GM23248 (cell line): ENCODE results near the gene MOV10L1. TPM values are rescaled to one million over a fixed set of nuclear protein-coding genes. Genes with fewer than 3 reads are reported as not detected.

ENCODE experiments used
- DNase-seq: peaks from one replicate; pipeline ENCODE4 v3.0.0-alpha.2; 2015
- H2AFZ ChIP-seq: fragments of 200-600 bp; sonication (generic); 2 replicates; pipeline ENCODE4 v1.6.1; 2016; ENCODE audit warnings: antibody characterized with exemption
- H3F3A ChIP-seq: fragments of 200-600 bp; sonication (generic); 2 replicates; pipeline ENCODE4 v1.6.1; 2016; ENCODE audit warnings: mild to moderate bottlenecking, antibody characterized with exemption, mixed run types; ENCODE audit not compliant: insufficient read depth
- H3K27ac ChIP-seq: fragments of 200-600 bp; sonication (generic); 2 replicates; pipeline ENCODE4 v1.5.1; 2016; ENCODE audit warnings: mild to moderate bottlenecking
- H3K27me3 ChIP-seq: fragments of 200-600 bp; sonication (generic); replicated peaks from 2 replicates; pipeline ENCODE4 v1.6.1; 2016; ENCODE audit warnings: mild to moderate bottlenecking; ENCODE audit not compliant: insufficient read depth
- H3K36me3 ChIP-seq: fragments of 200-600 bp; sonication (generic); 2 replicates; pipeline ENCODE4 v1.6.1; 2016; ENCODE audit warnings: low read depth, mild to moderate bottlenecking
- H3K4me1 ChIP-seq: fragments of 200-600 bp; sonication (generic); 2 replicates; pipeline ENCODE4 v1.6.1; 2016; ENCODE audit warnings: mild to moderate bottlenecking; ENCODE audit not compliant: insufficient read depth
- H3K4me2 ChIP-seq: fragments of 200-600 bp; sonication (generic); one replicate; pipeline ENCODE4 v1.6.1; 2016; ENCODE audit warnings: mild to moderate bottlenecking; ENCODE audit not compliant: unreplicated experiment
- H3K4me3 ChIP-seq: fragments of 200-600 bp; sonication (generic); 2 replicates; pipeline ENCODE4 v1.5.1; 2016; ENCODE audit warnings: mild to moderate bottlenecking
- H3K79me2 ChIP-seq: fragments of 200-600 bp; sonication (generic); 2 replicates; pipeline ENCODE4 v1.6.1; 2016; ENCODE audit warnings: mild to moderate bottlenecking; ENCODE audit not compliant: insufficient read depth
- H3K9ac ChIP-seq: fragments of 200-600 bp; sonication (generic); 2 replicates; pipeline ENCODE4 v1.6.1; 2016; ENCODE audit warnings: mild to moderate bottlenecking
- H3K9me2 ChIP-seq: fragments of 200-600 bp; sonication (generic); 2 replicates; pipeline ENCODE4 v1.6.1; 2016; ENCODE audit warnings: mixed run types, mild to moderate bottlenecking, moderate library complexity; ENCODE audit not compliant: insufficient read depth
- H3K9me3 ChIP-seq: fragments of 200-600 bp; sonication (generic); one replicate; pipeline ENCODE4 v1.6.1; 2017; ENCODE audit warnings: low read depth
- H4K20me1 ChIP-seq: fragments of 200-600 bp; sonication (generic); 2 replicates; pipeline ENCODE4 v1.6.0; 2016; ENCODE audit not compliant: insufficient read depth
- EZH2 ChIP-seq: fragments of 200-600 bp; sonication (generic); IDR thresholded peaks from 2 replicates; pipeline ENCODE4 v1.6.1; 2018; ENCODE audit warnings: antibody characterized with exemption, mild to moderate bottlenecking; ENCODE audit not compliant: insufficient read depth, poor library complexity, severe bottlenecking
- EZH2phosphoT487 ChIP-seq: fragments of 200-600 bp; sonication (generic); IDR thresholded peaks from 2 replicates; pipeline ENCODE4 v1.6.1; 2018; ENCODE audit warnings: antibody characterized with exemption, moderate library complexity, mild to moderate bottlenecking, low read depth; ENCODE audit not compliant: insufficient read depth
- WGBS, 2 experiments: methylation state at CpG; one replicate each; pipeline ENCODE4 v1.1.6; 2015 to 2017; ENCODE audit warnings: low lambda C conversion rate in 2 of 2, low coverage in 1 of 2; ENCODE audit errors: missing lambda C conversion rate in 2 of 2; 5-methylcytosine and 5-hydroxymethylcytosine counted together
- in situ Hi-C: fragments of 300-500 bp; cut with MboI; formaldehyde crosslinking; loops from 2 replicates; pipeline ENCODE4 v1.15.0; 2020
- polyA plus RNA-seq: library from polyadenylated mRNA; unstranded; fragments of >200 nt; fragmentation: Nextera tagmentation; extraction: Ambion mirVana; gene quantifications from 2 replicates; pipeline ENCODE4 v1.2.1, GENCODE V29; 2016
- total RNA-seq: library from RNA; depleted of rRNA; stranded (reverse); fragments of >200 nt; shearing (Covaris generic); gene quantifications from 2 replicates; pipeline ENCODE4 v1.2.3, GENCODE V29; 2014

The MOV10L1 gene
- total and polyA plus RNA-seq, 2 experiments from 2014 or later, result not detected

DNA sequence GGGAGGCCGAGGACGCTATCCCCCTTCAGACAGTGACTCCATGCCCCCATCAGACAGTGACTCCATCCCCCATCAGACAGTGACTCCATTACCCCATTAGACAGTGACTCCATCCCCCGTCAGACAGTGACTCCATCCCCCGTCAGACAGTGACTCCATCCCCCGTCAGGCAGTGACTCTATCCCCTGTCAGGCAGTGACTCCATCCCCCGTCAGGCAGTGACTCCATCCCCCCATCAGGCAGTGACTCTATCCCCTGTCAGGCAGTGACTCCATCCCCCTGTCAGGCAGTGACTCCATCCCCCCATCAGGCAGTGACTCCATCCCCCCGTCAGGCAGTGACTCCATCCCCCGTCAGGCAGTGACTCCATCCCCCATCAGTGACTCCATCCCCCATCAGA, 22.6 kb upstream of the MOV10L1 start:
- H3K4me1 ChIP-seq, result no peaks in the 10 kb centered on the region

DNA sequence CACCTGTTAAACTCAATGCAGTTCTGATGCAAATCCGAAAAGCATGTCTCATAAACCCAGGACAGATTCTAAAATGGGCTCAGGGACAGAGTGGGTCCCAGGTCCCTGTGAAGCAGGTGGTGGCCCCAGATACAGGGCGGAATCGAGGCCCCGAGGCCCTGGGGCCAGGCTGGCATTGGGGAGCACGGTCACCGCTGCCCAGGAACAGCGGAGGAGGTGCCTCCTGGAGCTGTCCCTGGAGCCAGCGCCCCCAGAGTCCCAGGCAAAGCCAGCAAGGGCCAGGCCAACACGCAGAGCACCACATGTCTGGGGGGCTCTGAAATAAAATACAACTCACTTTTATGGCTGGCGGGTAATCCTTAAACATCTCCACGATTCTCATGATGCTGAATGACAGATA, 21.7 kb upstream of the MOV10L1 start:
- in situ Hi-C loops, result no loop called here
- Histone ChIP-seq H3K9ac (no peak overlapping the region), H4K20me1 (no peaks in the 10 kb centered on the region), H3K9me2 (no peaks in the 10 kb centered on the region), H3K9me3 (no peaks in the 10 kb centered on the region), H3K4me2 (no peak overlapping the region), H3K4me3 (no peak overlapping the region), H3K79me2 (no peaks in the 10 kb centered on the region), H3K27ac (no peak overlapping the region), H2AFZ (no peak overlapping the region), H3K4me1 (no peaks in the 10 kb centered on the region), H3K36me3 (no peaks in the 10 kb centered on the region), H3F3A (no peaks in the 10 kb centered on the region), H3K27me3 (no peaks in the 10 kb centered on the region)
- TF ChIP-seq EZH2phosphoT487 (no peak), EZH2 (no peak)
- 76 to 77% methylated on average over 11 of the region's 11 CpGs for WGBS, 2 experiments
- no peak for DNase-seq

More for the DNA sequence above, 22.6 kb upstream of the MOV10L1 start:
- Histone ChIP-seq H3K4me2 (no peak overlapping the region), H3K27ac (no peak overlapping the region), H3K4me3 (no peak overlapping the region), H3K9ac (no peak overlapping the region), H4K20me1 (no peaks in the 10 kb centered on the region), H3K79me2 (no peaks in the 10 kb centered on the region), H2AFZ (no peak overlapping the region), H3K36me3 (no peaks in the 10 kb centered on the region), H3K9me3 (no peaks in the 10 kb centered on the region), H3F3A (no peaks in the 10 kb centered on the region), H3K27me3 (no peaks in the 10 kb centered on the region), H3K9me2 (no peaks in the 10 kb centered on the region)
- WGBS, 2 experiments, result 41 to 61% methylated on average over 2 to 8 of the region's 8 CpGs
- DNase-seq, result no peak
- in situ Hi-C loops, result no loop called here
- no peak for TF ChIP-seq EZH2
- no peak for TF ChIP-seq EZH2phosphoT487

DNA sequence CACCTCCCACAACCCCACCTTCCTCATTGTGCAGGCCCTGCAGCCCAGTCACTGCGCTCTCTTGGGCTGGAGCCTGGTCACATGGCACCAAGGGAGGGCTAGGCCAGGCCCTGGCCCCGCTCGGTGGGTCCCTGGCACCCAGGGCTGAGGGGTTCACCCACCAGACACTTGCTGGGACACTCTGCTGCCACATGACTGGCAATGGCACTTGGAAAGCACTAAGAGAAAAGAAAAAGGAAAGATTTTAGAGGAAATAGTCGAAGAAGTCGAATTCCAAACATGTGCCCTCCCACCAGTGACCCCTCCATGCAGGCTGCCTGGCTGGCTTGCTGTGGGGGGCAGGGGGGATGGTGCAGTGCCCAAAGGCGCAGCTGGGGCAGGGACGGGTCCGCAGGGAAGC, 19.4 kb upstream of the MOV10L1 start:
- no peak overlapping the region for H3K4me3 ChIP-seq
- no peak overlapping the region for H3K4me2 ChIP-seq
- H3K9me3 ChIP-seq, result no peaks in the 10 kb centered on the region
- no peak overlapping the region for H3K9ac ChIP-seq
- no peak overlapping the region for H3K27ac ChIP-seq
- no peaks in the 10 kb centered on the region for H3K27me3 ChIP-seq
- H3F3A ChIP-seq, result no peaks in the 10 kb centered on the region
- no peaks in the 10 kb centered on the region for H3K9me2 ChIP-seq
- H4K20me1 ChIP-seq, result no peaks in the 10 kb centered on the region
- in situ Hi-C loops, result no loop called here
- H2AFZ ChIP-seq, result no peak overlapping the region
- no peaks in the 10 kb centered on the region for H3K4me1 ChIP-seq
- DNase-seq, result no peak
- TF ChIP-seq EZH2phosphoT487 (no peak), EZH2 (no peak)
- no peaks in the 10 kb centered on the region for H3K79me2 ChIP-seq
- no peaks in the 10 kb centered on the region for H3K36me3 ChIP-seq
- 36 to 48% methylated on average over 8 of the region's 8 CpGs for WGBS, 2 experiments

- WGBS, 2 experiments, result 68 to 72% methylated on average over 13 to 14 of the region's 14 CpGs
- Histone ChIP-seq H4K20me1 (no peaks in the 10 kb centered on the region), H3K9ac (no peak overlapping the region), H3K36me3 (no peaks in the 10 kb centered on the region), H2AFZ (no peak overlapping the region), H3K27me3 (no peaks in the 10 kb centered on the region), H3F3A (no peaks in the 10 kb centered on the region), H3K9me2 (no peaks in the 10 kb centered on the region), H3K4me2 (no peak overlapping the region), H3K27ac (no peak overlapping the region), H3K79me2 (no peaks in the 10 kb centered on the region), H3K4me1 (no peaks in the 10 kb centered on the region), H3K9me3 (no peaks in the 10 kb centered on the region), H3K4me3 (no peak overlapping the region)
- in situ Hi-C loops, result no loop called here
- TF ChIP-seq EZH2, result no peak
- TF ChIP-seq EZH2phosphoT487, result no peak
- DNase-seq, result no peak
These were observed 18.2 kb upstream of the MOV10L1 start for GRCh38 chr22:50071432-50072166.

GRCh38 chr22:50072167-50072555, 17.6 kb upstream of the MOV10L1 start:
- Histone ChIP-seq H3K9ac (no peak overlapping the region), H3K27ac (no peak overlapping the region), H3K9me2 (no peaks in the 10 kb centered on the region), H2AFZ (no peak overlapping the region), H3K4me1 (no peaks in the 10 kb centered on the region), H4K20me1 (no peaks in the 10 kb centered on the region), H3K79me2 (no peaks in the 10 kb centered on the region), H3K4me2 (no peak overlapping the region), H3K9me3 (no peaks in the 10 kb centered on the region), H3F3A (no peaks in the 10 kb centered on the region), H3K36me3 (no peaks in the 10 kb centered on the region), H3K27me3 (no peaks in the 10 kb centered on the region), H3K4me3 (no peak overlapping the region)
- 77 to 78% methylated on average over 9 of the region's 9 CpGs for whole genome bisulfite sequencing, 2 experiments
- in situ Hi-C loops, result no loop called here
- DNase-seq, result no peak
- TF ChIP-seq EZH2phosphoT487, result no peak
- TF ChIP-seq EZH2, result no peak
